ENCODE results near the gene WNK2.

The WNK2 gene

GRCh38 chr9:93164085-93164484 is 19.9 kb upstream of the WNK2 start:
- DNase-seq, result no peak

- DNase-seq, result peak; percentile 48 to 81
Observed at GRCh38 chr9:93166699-93167098, 17.2 kb upstream of the WNK2 start.

GRCh38 chr9:93167185-93167584 is 16.8 kb upstream of the WNK2 start:
- no peak for DNase-seq

GRCh38 chr9:93167838-93168237 is 16.1 kb upstream of the WNK2 start:
- DNase-seq, result no peak

DNA sequence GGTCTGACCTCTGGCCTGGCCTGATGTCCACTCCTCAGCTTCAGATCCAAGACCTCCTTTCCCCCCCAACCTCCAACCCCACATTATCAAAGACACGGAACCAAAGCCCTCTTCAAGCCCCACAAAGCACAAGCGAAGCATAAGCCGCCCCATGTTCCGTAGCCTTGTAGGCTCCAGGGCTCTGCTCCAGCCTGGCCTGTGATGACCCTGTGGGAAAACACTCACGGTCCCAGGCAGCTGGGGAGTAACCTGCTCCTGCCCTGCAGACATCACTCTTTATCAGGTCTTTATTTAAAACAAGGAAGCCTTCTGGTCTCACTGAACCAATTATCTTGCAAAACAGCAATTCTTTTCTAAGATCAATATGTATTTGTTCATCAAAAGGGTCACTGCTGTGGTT is 15.4 kb upstream of the WNK2 start:
- DNase-seq, result no peak

- no peak for DNase-seq
Observed at GRCh38 chr9:93169444-93169843, 14.5 kb upstream of the WNK2 start.

DNA sequence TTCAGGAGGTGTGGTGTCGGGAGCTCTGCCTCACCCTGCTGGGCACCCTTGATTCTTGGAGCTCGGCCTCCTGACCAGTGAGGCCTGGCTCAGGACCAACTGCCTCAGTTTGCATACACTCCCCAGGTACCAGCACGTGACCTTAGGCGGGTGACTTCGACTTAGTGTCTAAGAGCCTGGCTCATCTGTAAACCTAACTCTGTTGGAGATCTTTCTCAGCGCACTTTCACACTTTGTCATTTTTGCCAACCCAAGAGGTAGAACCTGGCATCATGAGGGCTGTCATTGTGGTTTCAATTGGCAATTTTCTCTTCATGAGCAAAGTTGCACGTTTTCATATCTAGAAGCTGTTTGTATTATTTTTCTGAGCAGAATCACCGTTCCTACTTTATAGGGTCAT is 13.4 kb upstream of the WNK2 start:
- no peak for DNase-seq

DNA sequence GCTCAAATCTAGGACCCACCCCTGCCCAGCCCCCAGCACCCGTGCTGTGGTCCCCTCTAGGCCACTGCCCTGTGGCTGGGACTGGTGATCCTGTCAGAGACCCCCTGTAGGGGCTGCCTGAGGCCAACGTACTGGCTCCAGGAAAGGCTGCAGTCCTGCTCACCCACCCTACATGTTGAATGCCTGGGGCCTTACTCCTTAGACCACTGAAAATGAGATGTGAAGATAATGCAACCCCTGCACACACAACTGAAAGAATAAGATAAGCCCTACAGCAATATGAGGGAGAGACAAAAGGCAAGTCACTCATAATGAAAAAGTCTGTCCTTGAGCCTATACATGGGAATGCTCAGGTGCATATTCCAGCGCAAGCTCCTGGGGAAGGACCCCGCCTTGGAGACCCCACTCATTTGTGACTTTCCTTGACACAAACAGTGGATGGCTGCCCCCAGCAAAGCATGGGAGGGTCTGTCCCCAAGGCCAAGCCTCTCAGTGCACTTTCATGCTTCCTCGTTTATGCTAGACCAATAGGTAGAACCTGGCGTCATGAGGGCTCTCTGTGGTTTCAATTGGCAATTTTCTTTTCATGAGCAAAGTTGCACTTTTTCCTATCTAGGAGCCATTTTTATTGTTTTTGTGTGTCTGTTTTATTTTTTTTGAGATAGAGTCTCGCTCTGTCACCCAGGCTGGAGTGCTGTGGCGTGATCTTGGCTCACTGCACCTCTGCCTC is 12.5 kb upstream of the WNK2 start:
- no peak for DNase-seq

DNA sequence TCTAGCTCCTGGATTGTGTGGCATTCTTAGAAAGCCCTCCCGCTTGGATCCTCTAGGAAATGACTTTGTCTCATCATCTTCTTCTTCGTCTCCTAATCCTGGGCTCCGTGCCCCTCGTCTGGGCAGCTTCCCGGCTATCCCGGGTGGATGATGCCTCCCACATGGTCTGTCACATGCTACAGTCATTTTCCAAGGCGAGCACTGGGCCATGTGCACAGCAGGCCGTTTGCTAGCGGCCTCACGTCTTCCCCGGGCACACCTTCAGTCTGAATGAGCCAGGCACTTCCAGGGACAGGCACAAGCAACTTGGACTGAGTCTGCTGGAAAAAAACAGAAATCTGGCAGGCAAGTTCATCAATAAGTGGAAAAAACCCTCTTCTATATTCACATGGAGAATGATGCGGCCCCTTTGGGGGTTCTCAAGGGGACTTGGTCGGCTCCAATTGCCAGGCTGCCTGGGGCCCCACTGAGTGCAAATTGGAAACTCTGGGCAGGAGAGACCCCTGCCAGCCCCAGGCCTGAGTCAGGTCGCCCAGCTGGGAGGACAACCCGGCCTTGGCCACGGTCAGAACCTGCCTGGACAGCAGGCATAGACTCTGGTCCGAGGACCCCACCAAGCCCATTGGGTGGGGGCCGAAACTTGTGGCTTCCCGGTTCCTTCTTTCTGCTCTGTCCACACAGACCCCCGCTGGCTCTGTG is 11.1 kb upstream of the WNK2 start:
- DNase-seq, result no peak

DNA sequence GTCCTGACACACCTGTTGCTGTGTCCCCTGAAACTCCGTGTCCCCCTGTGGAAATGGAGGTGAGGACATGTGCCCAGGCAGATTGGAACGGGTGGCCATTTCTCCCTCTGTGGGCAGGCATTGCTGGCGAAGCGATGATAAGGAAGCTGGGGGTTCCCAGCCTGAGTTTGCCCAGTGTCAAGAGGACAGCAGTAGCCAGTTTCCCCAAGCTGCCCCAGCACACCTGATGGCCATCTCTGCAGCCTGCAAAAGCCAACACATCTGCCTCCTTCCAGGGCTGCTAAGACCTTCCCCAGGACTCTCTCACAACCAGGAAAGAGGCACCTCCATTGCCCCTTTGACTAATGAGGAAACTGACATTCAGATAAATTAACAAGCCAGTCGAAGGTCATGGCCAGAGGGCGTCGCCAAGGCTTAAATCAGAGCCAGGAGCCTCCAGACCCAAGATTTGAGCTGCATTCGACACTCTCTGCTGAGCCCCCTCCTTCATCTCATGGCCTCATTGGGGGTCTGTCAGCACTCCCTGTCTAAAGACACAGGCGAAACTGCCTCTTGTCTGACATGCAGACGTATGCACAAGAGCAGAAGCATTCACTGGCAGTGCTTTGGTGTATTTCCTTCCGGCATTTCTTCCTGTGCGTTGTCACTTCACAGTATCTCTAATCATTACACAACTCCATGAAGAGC is 10.4 kb upstream of the WNK2 start:
- DNase-seq, result no peak

DNA sequence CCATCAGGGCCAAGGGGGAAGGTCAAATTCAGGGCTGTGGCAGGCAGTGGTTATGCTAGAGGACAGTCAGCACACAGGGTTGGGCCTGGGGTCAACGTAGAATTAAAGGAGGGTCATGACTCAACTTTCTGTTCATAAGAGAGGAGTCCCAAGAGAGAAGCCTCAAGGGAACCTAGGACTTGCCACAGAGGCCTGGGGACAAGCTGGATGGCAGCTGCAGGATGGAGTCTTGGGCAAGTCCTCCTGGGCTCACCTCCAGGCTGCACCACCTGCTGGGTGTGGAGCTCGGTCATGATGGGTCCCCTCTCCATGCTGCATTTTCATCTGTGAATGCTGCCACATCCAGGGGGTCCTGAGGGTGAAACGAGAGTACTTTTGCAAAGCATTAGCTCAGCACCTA is 9.0 kb upstream of the WNK2 start:
- DNase-seq, result no peak

- no peak for DNase-seq
Observed at GRCh38 chr9:93177676-93178075, 6.3 kb upstream of the WNK2 start.

DNA sequence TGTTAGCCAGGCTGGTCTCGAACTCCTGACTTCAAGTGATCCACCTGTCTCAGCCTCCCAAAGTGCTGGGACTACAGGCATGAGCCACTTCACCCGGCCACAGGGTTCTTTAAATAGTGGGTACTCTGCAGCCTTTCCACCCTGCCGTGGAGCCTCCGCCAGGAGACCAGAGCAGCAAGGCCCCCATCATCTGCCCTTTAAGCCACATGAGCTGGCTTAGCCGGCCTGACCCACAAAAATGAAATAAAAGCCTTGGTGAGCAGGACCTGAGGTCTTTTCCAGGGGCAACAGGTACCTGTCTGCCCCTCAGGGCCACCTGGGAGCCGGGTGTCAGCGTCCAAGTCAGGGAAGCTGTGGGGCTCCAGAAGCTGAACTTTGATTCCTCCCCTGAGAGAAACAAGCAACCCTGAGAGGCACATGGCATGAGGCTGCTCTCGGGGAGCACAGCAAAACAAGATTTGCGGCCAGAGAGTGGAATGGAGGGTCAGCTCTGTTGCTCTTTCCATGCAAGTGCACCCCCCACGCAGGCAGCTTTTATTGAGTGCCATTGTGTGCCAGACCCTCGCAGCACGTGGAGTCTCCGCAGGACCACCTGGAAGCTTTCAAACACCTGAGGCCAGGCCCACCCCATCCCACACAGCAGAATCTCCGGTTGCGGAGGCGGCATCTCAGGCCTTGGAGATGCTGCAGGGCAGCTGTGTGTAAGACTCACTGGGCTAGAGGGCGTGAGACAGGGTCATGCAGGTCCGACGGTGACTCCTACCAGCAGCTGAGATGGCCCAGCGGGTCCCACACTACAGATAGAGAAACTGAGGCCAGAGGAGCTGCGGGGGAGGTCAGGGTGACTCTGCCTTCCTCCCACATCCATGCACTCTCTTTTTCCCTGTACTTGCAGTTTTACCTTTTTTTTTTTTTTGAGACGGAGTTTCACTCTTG is 4.8 kb upstream of the WNK2 start:
- no peak for DNase-seq

GRCh38 chr9:93180938-93181337 is 3.0 kb upstream of the WNK2 start:
- DNase-seq, result no peak

DNA sequence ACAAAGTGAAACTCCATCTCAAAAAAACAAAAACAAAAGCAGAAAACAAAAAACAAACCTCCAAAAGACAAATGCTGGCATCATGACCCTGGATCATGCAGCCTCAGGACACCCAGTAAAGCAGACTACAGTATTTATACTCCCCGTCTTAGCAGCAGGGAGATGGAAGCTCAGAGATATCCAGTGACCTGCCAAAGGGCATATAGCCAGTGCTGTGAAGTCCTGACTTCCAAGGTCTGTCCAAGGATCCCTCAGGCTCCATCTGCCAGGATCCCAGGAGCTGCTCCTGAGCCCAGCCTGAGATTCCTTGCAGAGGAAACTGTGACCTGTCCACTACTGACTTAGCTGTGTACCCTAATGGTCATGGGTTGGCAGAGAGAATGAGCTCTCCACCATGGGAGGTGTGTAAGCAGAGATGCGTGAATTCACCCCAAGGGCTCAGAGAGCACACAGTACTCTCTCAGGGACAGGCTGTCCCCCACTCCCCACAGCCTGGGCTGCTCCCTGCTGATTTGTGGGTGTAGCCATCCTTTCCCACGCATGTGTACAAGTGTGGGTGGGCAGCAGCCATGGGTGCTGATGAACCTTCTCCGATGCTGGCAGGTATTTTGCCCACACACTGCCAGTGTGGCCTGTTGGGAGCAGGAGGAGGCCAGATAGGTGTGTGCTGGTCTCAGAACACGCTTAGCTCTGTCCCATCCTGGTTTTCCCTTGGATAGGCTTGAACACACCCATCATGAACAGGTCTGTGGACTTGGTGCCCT is 2.1 kb upstream of the WNK2 start:
- DNase-seq, result no peak

DNA sequence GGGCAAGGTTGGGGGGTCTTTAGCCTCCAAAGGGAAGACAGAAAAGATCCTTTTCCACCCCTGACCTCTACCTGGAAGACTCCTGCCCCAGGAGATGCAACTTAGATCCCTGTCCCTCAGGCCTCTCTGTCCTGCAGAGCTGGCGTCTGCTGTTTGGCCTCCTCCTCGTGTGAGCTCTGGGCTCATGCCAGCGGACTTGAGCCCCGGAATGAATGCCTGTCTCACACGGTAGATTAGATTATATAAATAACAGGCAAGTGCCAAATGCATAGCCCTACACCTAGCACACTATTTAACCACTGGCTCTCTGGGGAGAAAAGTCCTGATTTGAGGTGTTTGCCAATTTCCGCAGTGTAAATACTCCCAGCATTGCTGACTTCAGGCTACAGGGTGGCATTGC is 1.4 kb upstream of the WNK2 start:
- no peak for DNase-seq

- DNase-seq, result no peak
Observed at GRCh38 chr9:93183131-93183662, 742 bp upstream of the WNK2 start.

DNA sequence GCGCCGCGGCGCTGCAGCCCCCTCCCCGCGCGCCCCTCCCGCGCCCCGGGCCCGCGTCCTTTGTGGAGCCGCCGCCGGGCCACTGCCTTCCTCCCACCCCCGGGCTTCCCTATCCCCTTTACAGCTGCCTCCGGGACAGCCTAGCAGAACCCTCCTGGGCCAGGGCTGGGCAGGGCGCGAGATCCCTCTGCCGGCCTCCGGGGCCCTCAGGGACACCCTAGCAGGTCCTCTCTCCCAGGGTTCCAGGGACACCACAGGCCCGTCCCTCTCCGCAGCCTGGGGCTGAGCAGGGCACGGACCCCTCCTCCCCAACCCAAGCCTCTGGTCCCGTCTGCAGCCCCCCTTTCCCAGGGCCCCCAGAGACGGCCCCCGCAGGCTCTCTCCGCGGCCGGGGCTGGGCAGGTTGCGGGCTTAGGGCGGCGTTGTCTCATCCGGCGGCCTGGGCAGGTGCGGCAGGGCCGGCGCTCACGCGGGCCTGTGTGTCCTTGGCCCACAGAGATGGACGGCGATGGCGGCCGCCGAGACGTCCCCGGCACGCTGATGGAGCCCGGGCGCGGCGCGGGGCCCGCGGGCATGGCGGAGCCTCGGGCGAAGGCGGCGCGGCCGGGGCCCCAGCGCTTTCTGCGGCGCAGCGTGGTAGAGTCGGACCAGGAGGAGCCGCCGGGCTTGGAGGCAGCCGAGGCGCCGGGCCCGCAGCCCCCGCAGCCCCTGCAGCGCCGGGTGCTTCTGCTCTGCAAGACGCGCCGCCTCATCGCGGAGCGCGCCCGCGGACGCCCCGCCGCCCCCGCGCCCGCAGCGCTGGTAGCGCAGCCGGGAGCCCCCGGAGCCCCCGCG is 710 bp downstream of the WNK2 start:
- DNase-seq, result peak in 1 of 2 experiments; percentile 41

- no peak for DNase-seq
Observed at GRCh38 chr9:93185266-93186214, 1.6 kb downstream of the WNK2 start.

All from NCI-H524 (cell line).